GM12878 (cell line): ENCODE measurements around the gene ABCB9. TPM values are rescaled to one million over a fixed set of nuclear protein-coding genes. Genes with fewer than 3 reads are reported as not detected.
"Not testable (repeated sequence)": the region's sequence is repeated elsewhere in the genome, so short reads cannot be mapped to it uniquely, and the experiment has no call there.

ENCODE experiments used
- ATAC-seq: fragments of 200-7000 bp; cut with Tn5 transposase; 3 replicates; pipeline ENCODE4 v1.9.1; 2020; ENCODE audit warnings: mild to moderate bottlenecking, moderate library complexity
- BruUV-seq: library from RNA; stranded (reverse); fragments of 400-500 nt; replicated peaks from 2 replicates; lab custom pipeline; 2021; lab: Mats Ljungman, UMichigan
- CTCF ChIA-PET: fragments of 300-600 bp; sonication (Branson Sonifier 250); formaldehyde crosslinking; extraction: SDS; loops from one replicate; lab custom pipeline; 2021; ENCODE audit warnings: inconsistent platforms; lab: Yijun Ruan, JAX
- POLR2A ChIA-PET: fragments of 350-600 bp; formaldehyde crosslinking; extraction: SDS; loops from one replicate; lab custom pipeline; 2021; ENCODE audit warnings: inconsistent platforms; lab: Charles Lee
- RAD21 ChIA-PET: fragments of 300-600 bp; sonication (Branson Sonifier 250); formaldehyde crosslinking; loops from one replicate; lab custom pipeline; 2023; ENCODE audit warnings: antibody characterized with exemption; ENCODE audit not compliant: unreplicated experiment; lab: Charles Lee
- SMC1A ChIA-PET: fragments of 300-600 bp; sonication (Branson Sonifier 250); formaldehyde crosslinking; loops from one replicate; lab custom pipeline; 2023; ENCODE audit not compliant: unreplicated experiment, uncharacterized antibody; lab: Charles Lee
- DNase-seq: peaks from one replicate; pipeline ENCODE4 v3.0.0-alpha.2; 2011; ENCODE audit warnings: low read depth, low spot score
- FAIRE-seq: peaks from 3 replicates; lab custom pipeline; 2011; peaks lifted over from hg19 to GRCh38; lab: Jason Lieb, UNC
- H2AFZ ChIP-seq: 2 replicates; pipeline ENCODE4 v1.6.0; 2011; ENCODE audit warnings: low read depth, low read length, control low read depth; ENCODE audit not compliant: control insufficient read depth
- H3K27ac ChIP-seq: 2 replicates; pipeline ENCODE4 v1.5.1; 2011; ENCODE audit warnings: control low read depth; ENCODE audit not compliant: control insufficient read depth, insufficient read depth
- H3K27me3 ChIP-seq, 2 experiments: replicated peaks in 1 of 2; 2 replicates each; pipeline versions ENCODE4 v1.6.0 to v1.6.1; 2011; ENCODE audit warnings: low read length in 1 of 2; ENCODE audit not compliant: control insufficient read depth in 2 of 2, insufficient read depth in 2 of 2
- H3K36me3 ChIP-seq, 2 experiments: 2 replicates each; pipeline ENCODE4 v1.5.1; 2011; ENCODE audit warnings: low read length in 1 of 2; ENCODE audit not compliant: control insufficient read depth in 2 of 2, insufficient read depth in 2 of 2
- H3K4me1 ChIP-seq: 2 replicates; pipeline ENCODE4 v1.6.1; 2011; ENCODE audit warnings: mild to moderate bottlenecking, low read length, moderate library complexity, mixed read lengths; ENCODE audit not compliant: control insufficient read depth, insufficient read depth
- H3K4me2 ChIP-seq: 2 replicates; pipeline ENCODE4 v1.6.0; 2011; ENCODE audit warnings: control low read depth; ENCODE audit not compliant: control insufficient read depth, insufficient read depth
- H3K4me3 ChIP-seq: fragments of 200-600 bp; sonication (generic); 2 replicates; pipeline ENCODE4 v1.5.1; 2016
- H3K79me2 ChIP-seq: 2 replicates; pipeline ENCODE4 v1.6.0; 2011; ENCODE audit warnings: low read length; ENCODE audit not compliant: control insufficient read depth, insufficient read depth
- H3K9ac ChIP-seq: 2 replicates; pipeline ENCODE4 v1.8.0; 2011; ENCODE audit warnings: low read length, control low read depth, mixed read lengths; ENCODE audit not compliant: control insufficient read depth, insufficient read depth
- H3K9me3 ChIP-seq: replicated peaks from 3 replicates; pipeline ENCODE4 v1.5.1; 2011; ENCODE audit warnings: mild to moderate bottlenecking, low read length; ENCODE audit not compliant: control insufficient read depth, insufficient read depth
- H4K20me1 ChIP-seq: 2 replicates; pipeline ENCODE4 v1.6.0; 2011; ENCODE audit not compliant: control insufficient read depth, insufficient read depth
- BHLHE40 ChIP-seq, 2 experiments: fragments of 450-650 bp in 1 of 2; IDR thresholded peaks; 2 replicates each; pipeline ENCODE4 v1.6.1; 2011 to 2017; ENCODE audit warnings: low read depth in 2 of 2, borderline replicate concordance in 1 of 2, improper control_type of control experiment in 1 of 2, low read length in 1 of 2, mild to moderate bottlenecking in 1 of 2
- GABPA ChIP-seq: IDR thresholded peaks from 2 replicates; pipeline ENCODE4 v1.6.1; 2014; ENCODE audit warnings: antibody characterized with exemption, low read depth, mild to moderate bottlenecking, inconsistent platforms
- NR2F1 ChIP-seq: fragments of 450-650 bp; conservative IDR thresholded peaks from 2 replicates; pipeline ENCODE4 v1.6.1; 2017; ENCODE audit warnings: mild to moderate bottlenecking
- WGBS: methylation state at CpG from one replicate; pipeline ENCODE4 v1.1.6; 2016; ENCODE audit warnings: low lambda C conversion rate; ENCODE audit not compliant: insufficient replicate concordance, insufficient coverage; ENCODE audit errors: missing lambda C conversion rate; 5-methylcytosine and 5-hydroxymethylcytosine counted together
- in situ Hi-C: fragments of 300-500 bp; cut with MboI; formaldehyde crosslinking; loops from 9 replicates; pipeline ENCODE4 v1.14.3; 2018; ENCODE audit warnings: mixed read lengths
- intact Hi-C: fragments of 100-400 bp; cut with micrococcal nuclease; formaldehyde crosslinking; loops from one replicate; pipeline ENCODE4 v1.14.2; 2022; ENCODE audit not compliant: unreplicated experiment
- polyA plus RNA-seq, 11 experiments: library from polyadenylated mRNA; depleted of rRNA in 4 of 11; unstranded in 6 of 11; stranded (reverse) in 5 of 11; fragments of >200 nt; fragmentation: Nextera tagmentation in 4 of 11; fragmentation: Illumina TruSeq in 1 of 11; extraction: Ambion mirVana in 4 of 11; extraction: Trizol in 1 of 11; gene quantifications; 1 replicate in 1 of 11; 2 replicates in 10 of 11; pipeline versions ENCODE4 v1.2.1 to v1.2.3, GENCODE V29; 2011 to 2016; ENCODE audit warnings: inconsistent platforms in 2 of 11, missing spikeins in 2 of 11, low read depth in 1 of 11
- total RNA-seq, 4 experiments: library from RNA; depleted of rRNA in 3 of 4; stranded (reverse); fragments of >200 nt in 3 of 4; fragmentation: Illumina TruSeq in 1 of 4; extraction: Trizol in 1 of 4; gene quantifications; 2 replicates each; pipeline versions ENCODE4 v1.2.1 to v1.2.3, GENCODE V29; 2013 to 2021

The ABCB9 gene
- total and polyA plus RNA-seq, 10 of the 15 experiments (the other 5 are each of a cell fraction or from before 2014, with no cell fraction given), result 0.37 to 4.9 (median 3.1) TPM

- H3K79me2 ChIP-seq, result no peaks in the 10 kb centered on the region
- intact Hi-C loops (no loop called here), in situ Hi-C loops (no loop called here)
- no peaks in the 10 kb centered on the region for H3K27me3 ChIP-seq
- 71% methylated on average over 2 of the region's 2 CpGs for WGBS
- ChIA-PET POLR2A (interaction anchor here (0.6 to 1.2 kb wide), 3 partner anchors 51 to 68 kb away, joined by 3 to 5 read pairs (median 3); no protein-coding TSS in a partner anchor), RAD21 (interaction anchor here (0.8 kb wide), 1 partner anchor 41 kb away, joined by 3 read pairs; no protein-coding TSS in a partner anchor), SMC1A (interaction anchor here (1.5 kb wide), 1 partner anchor 44 kb away, joined by 4 read pairs; no protein-coding TSS in a partner anchor), CTCF (interaction anchor here (0.6 to 1.7 kb wide), 2 partner anchors 14 to 49 kb away, joined by 3 to 4 read pairs; no protein-coding TSS in a partner anchor)
- H3K4me1 ChIP-seq, result peaks cover 29% of the 10 kb centered on the region
- no peak overlapping the region for H3K4me2 ChIP-seq
- ATAC-seq (no peak; the same call in 2 of the 3 replicates), FAIRE-seq (no peak), DNase-seq (no peak)
- H4K20me1 ChIP-seq, result no peaks in the 10 kb centered on the region
- H3K36me3 ChIP-seq, result no peaks in the 10 kb centered on the region
- H3K9ac ChIP-seq, result no peak overlapping the region
- H3K27ac ChIP-seq, result no peak overlapping the region
- H2AFZ ChIP-seq, result no peak overlapping the region
- H3K9me3 ChIP-seq, result no peaks in the 10 kb centered on the region
- BruUV-seq, result no TSS peak
- H3K4me3 ChIP-seq, result no peak overlapping the region
- TF ChIP-seq BHLHE40 (IDR thresholded peaks at IDR 0.05; ENCODE audit: borderline replicate concordance in 1 of 2, low read depth in 2 of 2, low read length in 1 of 2) (peak in 1 of 2 experiments; percentile 47; a peak in 1 of 4 replicates), GABPA (no peak), NR2F1 (0 out of 2 replicates have a peak, but pooled peaks have one; percentile 25)
Observed at GRCh38 chr12:122942637-122943036, 23.6 kb downstream of the ABCB9 start.

GRCh38 chr12:122941351-122941750 lies 24.9 kb downstream of the ABCB9 start:
- H4K20me1 ChIP-seq, H3K36me3 ChIP-seq, ATAC-seq, H3K79me2 ChIP-seq, in situ Hi-C loops, DNase-seq, FAIRE-seq, RAD21 ChIA-PET, H2AFZ ChIP-seq, H3K4me2 ChIP-seq, H3K27me3 ChIP-seq, H3K27ac ChIP-seq, H3K9ac ChIP-seq, POLR2A ChIA-PET, H3K4me3 ChIP-seq, CTCF ChIA-PET, BruUV-seq, intact Hi-C loops, H3K9me3 ChIP-seq: not testable (repeated sequence)
- WGBS, result 71% methylated on average over 5 of the region's 5 CpGs
- SMC1A ChIA-PET, result interaction anchor here (0.6 kb wide), 2 partner anchors 14 to 20 kb away, joined by 3 read pairs; no protein-coding TSS in a partner anchor
- peaks cover 23% of the 10 kb centered on the region for H3K4me1 ChIP-seq
